Measurements from ENCODE around the gene SPDYE1.
A peak's percentile ranks its signal among the peaks of the same experiment; 100 is the strongest.
"Not testable (repeated sequence)": the region's sequence is repeated elsewhere in the genome, so short reads cannot be mapped to it uniquely, and the experiment has no call there.

DNA sequence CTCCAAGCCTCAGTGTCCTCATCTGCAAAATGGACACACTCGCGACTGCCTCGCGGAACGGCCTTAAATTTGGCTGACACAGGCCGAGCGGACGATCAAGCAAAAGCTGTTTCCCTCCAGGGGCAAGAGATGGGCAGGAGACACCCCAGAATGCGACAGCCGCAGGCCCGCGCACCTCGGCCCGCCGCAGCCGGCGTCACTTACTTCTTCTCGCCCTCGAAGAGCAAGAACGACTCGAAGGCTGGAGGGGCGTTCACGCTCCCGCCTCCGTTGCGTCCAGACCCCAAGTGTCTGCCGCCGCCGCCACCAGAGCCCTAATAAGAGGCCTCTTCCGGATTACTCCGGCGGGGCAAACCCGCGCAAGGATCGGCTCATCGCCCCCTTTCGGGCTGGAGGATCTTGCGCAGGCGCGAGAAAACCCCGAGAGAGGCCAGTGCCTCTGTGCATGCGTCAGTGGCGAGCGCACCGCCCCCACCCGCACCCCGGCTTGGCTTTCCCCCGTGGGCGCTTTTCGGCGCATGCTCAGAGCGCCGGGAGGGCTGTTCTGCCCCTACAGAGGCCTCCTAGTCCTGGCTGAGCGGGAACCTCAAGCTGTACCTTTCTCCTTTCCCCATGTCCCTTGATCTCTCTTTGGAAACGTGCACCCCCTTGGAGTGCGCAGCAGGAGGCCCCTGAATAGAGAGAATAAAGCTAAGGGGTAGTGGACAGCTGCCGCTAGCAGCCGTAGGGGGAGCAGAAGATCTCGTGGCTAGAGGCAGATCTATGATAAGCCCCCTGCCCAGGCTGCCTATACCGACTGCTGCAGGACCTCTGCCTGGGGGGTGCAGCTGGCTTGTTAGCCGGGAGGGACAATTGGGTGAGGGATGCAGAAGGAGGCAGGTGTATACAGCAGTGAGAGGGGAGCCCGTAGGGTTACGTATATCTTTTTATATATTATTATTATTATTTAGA lies 21.4 kb downstream of the SPDYE1 start:
- TF ChIP-seq, protein P1, sequence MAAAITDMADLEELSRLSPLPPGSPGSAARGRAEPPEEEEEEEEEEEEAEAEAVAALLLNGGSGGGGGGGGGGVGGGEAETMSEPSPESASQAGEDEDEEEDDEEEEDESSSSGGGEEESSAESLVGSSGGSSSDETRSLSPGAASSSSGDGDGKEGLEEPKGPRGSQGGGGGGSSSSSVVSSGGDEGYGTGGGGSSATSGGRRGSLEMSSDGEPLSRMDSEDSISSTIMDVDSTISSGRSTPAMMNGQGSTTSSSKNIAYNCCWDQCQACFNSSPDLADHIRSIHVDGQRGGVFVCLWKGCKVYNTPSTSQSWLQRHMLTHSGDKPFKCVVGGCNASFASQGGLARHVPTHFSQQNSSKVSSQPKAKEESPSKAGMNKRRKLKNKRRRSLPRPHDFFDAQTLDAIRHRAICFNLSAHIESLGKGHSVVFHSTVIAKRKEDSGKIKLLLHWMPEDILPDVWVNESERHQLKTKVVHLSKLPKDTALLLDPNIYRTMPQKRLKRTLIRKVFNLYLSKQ (tag by site-specific recombination; IDR thresholded peaks at IDR 0.05; ENCODE audit: borderline replicate concordance), result not testable (repeated sequence)
- TF ChIP-seq ZNF311 (tag by site-specific recombination; IDR thresholded peaks at IDR 0.05; ENCODE audit: borderline replicate concordance); ZNF521 (tag by site-specific recombination; IDR thresholded peaks at IDR 0.05); ZNF202 (tag by site-specific recombination; IDR thresholded peaks at IDR 0.05; ENCODE audit: borderline replicate concordance); PBX3 (CRISPR knock-in tag; IDR thresholded peaks at IDR 0.05); SALL2 (tag by site-specific recombination; IDR thresholded peaks at IDR 0.05; ENCODE audit: borderline replicate concordance); ZNF37A (tag by site-specific recombination; IDR thresholded peaks at IDR 0.05); ZNF624 (tag by site-specific recombination; IDR thresholded peaks at IDR 0.05); ZNF274 (IDR thresholded peaks at IDR 0.05; ENCODE audit: low read length); ZNF274 (tag by site-specific recombination; IDR thresholded peaks at IDR 0.05; ENCODE audit: borderline replicate concordance): not testable (repeated sequence)
- TF ChIP-seq, protein P2, sequence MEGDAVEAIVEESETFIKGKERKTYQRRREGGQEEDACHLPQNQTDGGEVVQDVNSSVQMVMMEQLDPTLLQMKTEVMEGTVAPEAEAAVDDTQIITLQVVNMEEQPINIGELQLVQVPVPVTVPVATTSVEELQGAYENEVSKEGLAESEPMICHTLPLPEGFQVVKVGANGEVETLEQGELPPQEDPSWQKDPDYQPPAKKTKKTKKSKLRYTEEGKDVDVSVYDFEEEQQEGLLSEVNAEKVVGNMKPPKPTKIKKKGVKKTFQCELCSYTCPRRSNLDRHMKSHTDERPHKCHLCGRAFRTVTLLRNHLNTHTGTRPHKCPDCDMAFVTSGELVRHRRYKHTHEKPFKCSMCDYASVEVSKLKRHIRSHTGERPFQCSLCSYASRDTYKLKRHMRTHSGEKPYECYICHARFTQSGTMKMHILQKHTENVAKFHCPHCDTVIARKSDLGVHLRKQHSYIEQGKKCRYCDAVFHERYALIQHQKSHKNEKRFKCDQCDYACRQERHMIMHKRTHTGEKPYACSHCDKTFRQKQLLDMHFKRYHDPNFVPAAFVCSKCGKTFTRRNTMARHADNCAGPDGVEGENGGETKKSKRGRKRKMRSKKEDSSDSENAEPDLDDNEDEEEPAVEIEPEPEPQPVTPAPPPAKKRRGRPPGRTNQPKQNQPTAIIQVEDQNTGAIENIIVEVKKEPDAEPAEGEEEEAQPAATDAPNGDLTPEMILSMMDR (tag by site-specific recombination; IDR thresholded peaks at IDR 0.05), result peak; percentile 97
- TF ChIP-seq YY1 (tag by site-specific recombination; IDR thresholded peaks at IDR 0.05) (peak; percentile 35; the same call in 1 of the 2 replicates), ZFP37 (tag by site-specific recombination; IDR thresholded peaks at IDR 0.05) (peak; percentile 90)
- TF ChIP-seq, protein P3, sequence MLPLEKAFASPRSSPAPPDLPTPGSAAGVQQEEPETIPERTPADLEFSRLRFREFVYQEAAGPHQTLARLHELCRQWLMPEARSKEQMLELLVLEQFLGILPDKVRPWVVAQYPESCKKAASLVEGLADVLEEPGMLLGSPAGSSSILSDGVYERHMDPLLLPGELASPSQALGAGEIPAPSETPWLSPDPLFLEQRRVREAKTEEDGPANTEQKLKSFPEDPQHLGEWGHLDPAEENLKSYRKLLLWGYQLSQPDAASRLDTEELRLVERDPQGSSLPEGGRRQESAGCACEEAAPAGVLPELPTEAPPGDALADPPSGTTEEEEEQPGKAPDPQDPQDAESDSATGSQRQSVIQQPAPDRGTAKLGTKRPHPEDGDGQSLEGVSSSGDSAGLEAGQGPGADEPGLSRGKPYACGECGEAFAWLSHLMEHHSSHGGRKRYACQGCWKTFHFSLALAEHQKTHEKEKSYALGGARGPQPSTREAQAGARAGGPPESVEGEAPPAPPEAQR (tag by site-specific recombination; IDR thresholded peaks at IDR 0.05), result not testable (repeated sequence)
